ENCODE measurements around the gene FCGR1A.
"Not testable (repeated sequence)": the region's sequence is repeated elsewhere in the genome, so short reads cannot be mapped to it uniquely, and the experiment has no call there.

DNA sequence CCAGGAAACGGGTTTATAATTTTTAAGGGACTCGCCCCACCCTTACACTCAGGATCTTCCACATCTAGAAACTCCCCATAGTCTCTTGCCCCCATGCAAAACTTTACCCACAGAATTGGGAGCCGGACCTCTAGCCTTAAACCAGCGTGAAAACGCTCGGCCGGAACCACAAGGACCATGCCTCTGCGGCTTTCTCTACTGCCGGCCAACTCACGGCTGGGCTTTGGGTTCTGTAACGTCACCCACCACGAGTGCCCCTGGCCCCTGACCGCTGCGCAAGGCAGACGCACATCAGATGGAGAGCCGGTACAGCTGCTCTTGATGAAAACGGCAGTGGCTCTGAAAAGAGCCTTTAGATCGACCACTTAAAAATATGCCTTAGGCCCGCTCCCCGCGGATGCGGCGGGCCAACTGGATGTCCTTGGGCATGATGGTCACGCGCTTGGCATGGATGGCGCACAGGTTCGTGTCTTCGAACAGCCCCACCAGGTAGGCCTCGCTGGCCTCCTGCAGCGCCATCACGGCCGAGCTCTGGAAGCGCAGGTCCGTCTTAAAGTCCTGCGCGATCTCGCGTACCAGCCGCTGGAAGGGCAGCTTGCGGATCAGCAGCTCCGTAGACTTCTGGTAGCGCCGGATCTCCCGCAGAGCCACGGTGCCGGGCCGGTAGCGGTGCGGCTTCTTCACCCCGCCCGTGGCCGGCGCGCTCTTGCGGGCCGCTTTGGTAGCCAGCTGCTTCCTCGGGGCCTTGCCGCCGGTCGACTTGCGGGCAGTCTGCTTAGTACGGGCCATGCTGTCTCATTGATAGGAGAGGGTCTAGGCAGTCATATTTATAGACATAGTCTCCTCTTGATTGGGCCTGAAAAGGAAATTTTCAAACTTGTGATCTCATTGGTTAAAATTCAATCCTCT lies 30.7 kb downstream of the FCGR1A start:
- TF ChIP-seq RAD21 (IDR thresholded peaks at IDR 0.05; ENCODE audit: low read depth) (peak; percentile 9; the same call in 1 of the 2 replicates), POLR2AphosphoS5 (IDR thresholded peaks at IDR 0.05; ENCODE audit: low read depth, low read length) (peak; percentile 80), POLR2A (IDR thresholded peaks at IDR 0.05; ENCODE audit: borderline replicate concordance, extremely low read depth, insufficient read depth, insufficient read length) (peak; percentile 88), SRF (IDR thresholded peaks at IDR 0.05; ENCODE audit: low read depth) (peak; percentile 62; the same call in 1 of the 2 replicates)
- TF ChIP-seq TCF7L2 (IDR thresholded peaks at IDR 0.05; ENCODE audit: borderline replicate concordance, extremely low read depth, insufficient read depth, insufficient read length); YY1 (IDR thresholded peaks at IDR 0.05; ENCODE audit: extremely low read depth, insufficient replicate concordance, low read depth, low read length); ZNF274 (IDR thresholded peaks at IDR 0.05; ENCODE audit: low read depth, low read length); CEBPB (IDR thresholded peaks at IDR 0.05; ENCODE audit: low read depth); EZH2 (IDR thresholded peaks at IDR 0.05): not testable (repeated sequence)
- TF ChIP-seq, protein P1, sequence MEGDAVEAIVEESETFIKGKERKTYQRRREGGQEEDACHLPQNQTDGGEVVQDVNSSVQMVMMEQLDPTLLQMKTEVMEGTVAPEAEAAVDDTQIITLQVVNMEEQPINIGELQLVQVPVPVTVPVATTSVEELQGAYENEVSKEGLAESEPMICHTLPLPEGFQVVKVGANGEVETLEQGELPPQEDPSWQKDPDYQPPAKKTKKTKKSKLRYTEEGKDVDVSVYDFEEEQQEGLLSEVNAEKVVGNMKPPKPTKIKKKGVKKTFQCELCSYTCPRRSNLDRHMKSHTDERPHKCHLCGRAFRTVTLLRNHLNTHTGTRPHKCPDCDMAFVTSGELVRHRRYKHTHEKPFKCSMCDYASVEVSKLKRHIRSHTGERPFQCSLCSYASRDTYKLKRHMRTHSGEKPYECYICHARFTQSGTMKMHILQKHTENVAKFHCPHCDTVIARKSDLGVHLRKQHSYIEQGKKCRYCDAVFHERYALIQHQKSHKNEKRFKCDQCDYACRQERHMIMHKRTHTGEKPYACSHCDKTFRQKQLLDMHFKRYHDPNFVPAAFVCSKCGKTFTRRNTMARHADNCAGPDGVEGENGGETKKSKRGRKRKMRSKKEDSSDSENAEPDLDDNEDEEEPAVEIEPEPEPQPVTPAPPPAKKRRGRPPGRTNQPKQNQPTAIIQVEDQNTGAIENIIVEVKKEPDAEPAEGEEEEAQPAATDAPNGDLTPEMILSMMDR (IDR thresholded peaks at IDR 0.05 in 2 of 3, conservative IDR thresholded peaks at IDR 0.05 in 1 of 3; ENCODE audit: borderline replicate concordance in 1 of 3, insufficient read depth in 1 of 3, low read depth in 2 of 3, low read length in 2 of 3), result not testable (repeated sequence)
- TF ChIP-seq, protein P2, sequence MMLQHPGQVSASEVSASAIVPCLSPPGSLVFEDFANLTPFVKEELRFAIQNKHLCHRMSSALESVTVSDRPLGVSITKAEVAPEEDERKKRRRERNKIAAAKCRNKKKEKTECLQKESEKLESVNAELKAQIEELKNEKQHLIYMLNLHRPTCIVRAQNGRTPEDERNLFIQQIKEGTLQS (IDR thresholded peaks at IDR 0.05), result not testable (repeated sequence)
- TF ChIP-seq, protein P3, sequence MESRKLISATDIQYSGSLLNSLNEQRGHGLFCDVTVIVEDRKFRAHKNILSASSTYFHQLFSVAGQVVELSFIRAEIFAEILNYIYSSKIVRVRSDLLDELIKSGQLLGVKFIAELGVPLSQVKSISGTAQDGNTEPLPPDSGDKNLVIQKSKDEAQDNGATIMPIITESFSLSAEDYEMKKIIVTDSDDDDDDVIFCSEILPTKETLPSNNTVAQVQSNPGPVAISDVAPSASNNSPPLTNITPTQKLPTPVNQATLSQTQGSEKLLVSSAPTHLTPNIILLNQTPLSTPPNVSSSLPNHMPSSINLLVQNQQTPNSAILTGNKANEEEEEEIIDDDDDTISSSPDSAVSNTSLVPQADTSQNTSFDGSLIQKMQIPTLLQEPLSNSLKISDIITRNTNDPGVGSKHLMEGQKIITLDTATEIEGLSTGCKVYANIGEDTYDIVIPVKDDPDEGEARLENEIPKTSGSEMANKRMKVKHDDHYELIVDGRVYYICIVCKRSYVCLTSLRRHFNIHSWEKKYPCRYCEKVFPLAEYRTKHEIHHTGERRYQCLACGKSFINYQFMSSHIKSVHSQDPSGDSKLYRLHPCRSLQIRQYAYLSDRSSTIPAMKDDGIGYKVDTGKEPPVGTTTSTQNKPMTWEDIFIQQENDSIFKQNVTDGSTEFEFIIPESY (IDR thresholded peaks at IDR 0.05; ENCODE audit: extremely low read depth, insufficient replicate concordance, low read length), result not testable (repeated sequence)

Measured in HCT116 (cell line).